ENCODE measurements around the gene BTBD2. TPM values are rescaled to one million over a fixed set of nuclear protein-coding genes. Genes with fewer than 3 reads are reported as not detected.

BTBD2 gene
- 48.8 and 148 TPM in 2 replicates for total RNA-seq (ENCODE audit: low replicate concordance)

GRCh38 chr19:2015608-2015950 is at the start of gene BTBD2:
TSS of gene BTBD2 (minus strand) at chr19:2015714. CDS start at chr19:2015703, 11 bp downstream.
- Mint-ChIP-seq H3K27me3 (ENCODE audit: insufficient read depth, low read depth) (peaks cover 8% of the 10 kb centered on the region), H3K4me1 (peaks cover 18% of the 10 kb centered on the region), H3K36me3 (peaks cover 18% of the 10 kb centered on the region), H3K27ac (no peak within 1 kb of the TSS), H3K9me3 (peaks cover 7% of the 10 kb centered on the region), H3K4me3 (peak within 1 kb of the TSS; percentile 82)
- Histone ChIP-seq H3K9ac (peak within 1 kb of the TSS; percentile 15), H3K27me3 (no peaks in the 10 kb centered on the region), H3F3A (ENCODE audit: low read depth) (peaks cover 8% of the 10 kb centered on the region), H2AFZ (replicated peaks) (no peak within 1 kb of the TSS), H3K27ac (no peak within 1 kb of the TSS), H3K9me3 (ENCODE audit: low read depth) (no peaks in the 10 kb centered on the region), H3K4me1 (peaks cover 11% of the 10 kb centered on the region), H3K36me3 (no peaks in the 10 kb centered on the region), H3K4me2 (peak within 1 kb of the TSS; percentile 89), H3K4me3 (peak within 1 kb of the TSS; percentile 65), H4K20me1 (ENCODE audit: low read depth) (peaks cover 26% of the 10 kb centered on the region), H3K79me2 (ENCODE audit: low read depth) (peaks cover 47% of the 10 kb centered on the region)
- TF ChIP-seq EZH2phosphoT487 (IDR thresholded peaks at IDR 0.05) (no peak), CTCF (IDR thresholded peaks at IDR 0.05) (no peak), EZH2 (IDR thresholded peaks at IDR 0.05) (no peak)
- no peak for DNase-seq (ENCODE audit: low spot score)

GRCh38 chr19:2064788-2065524 is 49.4 kb upstream of the BTBD2 start:
- Histone ChIP-seq H3K9ac (no peak overlapping the region), H3K9me3 (ENCODE audit: low read depth) (no peaks in the 10 kb centered on the region), H3K4me3 (no peak overlapping the region), H3K4me1 (peaks cover 15% of the 10 kb centered on the region), H2AFZ (replicated peaks) (no peak overlapping the region), H3K27ac (peak overlapping the region; percentile 25), H3K4me2 (no peak overlapping the region), H4K20me1 (ENCODE audit: low read depth) (no peaks in the 10 kb centered on the region), H3K79me2 (ENCODE audit: low read depth) (no peaks in the 10 kb centered on the region), H3F3A (ENCODE audit: low read depth) (peaks cover 29% of the 10 kb centered on the region), H3K36me3 (no peaks in the 10 kb centered on the region), H3K27me3 (no peaks in the 10 kb centered on the region)
- peak overlapping the region; percentile 85 for H3K27ac Mint-ChIP-seq
- no peaks in the 10 kb centered on the region for H3K9me3 Mint-ChIP-seq
- no peak for DNase-seq (ENCODE audit: low spot score)
- no peak for TF ChIP-seq EZH2 (IDR thresholded peaks at IDR 0.05)
- no peak for TF ChIP-seq CTCF (IDR thresholded peaks at IDR 0.05)
- no peak for TF ChIP-seq EZH2phosphoT487 (IDR thresholded peaks at IDR 0.05)
- H3K27me3 Mint-ChIP-seq (ENCODE audit: insufficient read depth, low read depth) = peaks cover 10% of the 10 kb centered on the region
- H3K4me1 Mint-ChIP-seq = peaks cover 37% of the 10 kb centered on the region
- no peak overlapping the region for H3K4me3 Mint-ChIP-seq
- no peaks in the 10 kb centered on the region for H3K36me3 Mint-ChIP-seq

- DNase-seq (ENCODE audit: low spot score) = no peak
- peaks cover 37% of the 10 kb centered on the region for H3K4me1 Mint-ChIP-seq
- H3K4me3 Mint-ChIP-seq = no peak overlapping the region
- Histone ChIP-seq H3K4me3 (no peak overlapping the region), H3K36me3 (no peaks in the 10 kb centered on the region), H2AFZ (replicated peaks) (no peak overlapping the region), H4K20me1 (ENCODE audit: low read depth) (no peaks in the 10 kb centered on the region), H3K4me1 (peaks cover 20% of the 10 kb centered on the region), H3K9ac (no peak overlapping the region), H3K79me2 (ENCODE audit: low read depth) (no peaks in the 10 kb centered on the region), H3F3A (ENCODE audit: low read depth) (peaks cover 33% of the 10 kb centered on the region), H3K9me3 (ENCODE audit: low read depth) (no peaks in the 10 kb centered on the region), H3K27ac (peak overlapping the region; percentile 25), H3K27me3 (no peaks in the 10 kb centered on the region), H3K4me2 (no peak overlapping the region)
- TF ChIP-seq EZH2phosphoT487 (IDR thresholded peaks at IDR 0.05) = no peak
- no peak for TF ChIP-seq CTCF (IDR thresholded peaks at IDR 0.05)
- TF ChIP-seq EZH2 (IDR thresholded peaks at IDR 0.05) = no peak
- no peak overlapping the region for H3K27ac Mint-ChIP-seq
- H3K36me3 Mint-ChIP-seq = no peaks in the 10 kb centered on the region
- peaks cover 10% of the 10 kb centered on the region for H3K27me3 Mint-ChIP-seq (ENCODE audit: insufficient read depth, low read depth)
- no peaks in the 10 kb centered on the region for H3K9me3 Mint-ChIP-seq
Measured at GRCh38 chr19:2064395-2064787, 48.9 kb upstream of the BTBD2 start.
